Activated T-cell treated with anti-CD3 and anti-CD28 coated beads, Interleukin-2, amount 50 U/mL, for 24 hours (primary cell): ENCODE data around the gene TARDBP.
A peak's percentile ranks its signal among the peaks of the same experiment; 100 is the strongest.
"Not testable (repeated sequence)": the region's sequence is repeated elsewhere in the genome, so short reads cannot be mapped to it uniquely, and the experiment has no call there.

Experiments used
- DNase-seq: peaks from one replicate; pipeline ENCODE4 v3.0.0-alpha.2; 2020
- H3K27ac Mint-ChIP-seq: 2 replicates; pipeline ENCODE4 v1.8.0; 2020; ENCODE audit warnings: mild to moderate bottlenecking, mixed read lengths
- H3K27me3 Mint-ChIP-seq: 2 replicates; pipeline ENCODE4 v1.8.0; 2020; ENCODE audit warnings: mixed read lengths
- H3K36me3 Mint-ChIP-seq: 2 replicates; pipeline ENCODE4 v1.8.0; 2020; ENCODE audit warnings: low read depth, mixed read lengths
- H3K4me1 Mint-ChIP-seq: 2 replicates; pipeline ENCODE4 v1.8.0; 2020; ENCODE audit warnings: low read depth, mixed read lengths
- H3K4me3 Mint-ChIP-seq: 2 replicates; pipeline ENCODE4 v1.8.0; 2020; ENCODE audit warnings: mild to moderate bottlenecking, moderate library complexity, mixed read lengths
- H3K9me3 Mint-ChIP-seq: 2 replicates; pipeline ENCODE4 v1.8.0; 2020; ENCODE audit warnings: mixed read lengths

Gene TARDBP

DNA sequence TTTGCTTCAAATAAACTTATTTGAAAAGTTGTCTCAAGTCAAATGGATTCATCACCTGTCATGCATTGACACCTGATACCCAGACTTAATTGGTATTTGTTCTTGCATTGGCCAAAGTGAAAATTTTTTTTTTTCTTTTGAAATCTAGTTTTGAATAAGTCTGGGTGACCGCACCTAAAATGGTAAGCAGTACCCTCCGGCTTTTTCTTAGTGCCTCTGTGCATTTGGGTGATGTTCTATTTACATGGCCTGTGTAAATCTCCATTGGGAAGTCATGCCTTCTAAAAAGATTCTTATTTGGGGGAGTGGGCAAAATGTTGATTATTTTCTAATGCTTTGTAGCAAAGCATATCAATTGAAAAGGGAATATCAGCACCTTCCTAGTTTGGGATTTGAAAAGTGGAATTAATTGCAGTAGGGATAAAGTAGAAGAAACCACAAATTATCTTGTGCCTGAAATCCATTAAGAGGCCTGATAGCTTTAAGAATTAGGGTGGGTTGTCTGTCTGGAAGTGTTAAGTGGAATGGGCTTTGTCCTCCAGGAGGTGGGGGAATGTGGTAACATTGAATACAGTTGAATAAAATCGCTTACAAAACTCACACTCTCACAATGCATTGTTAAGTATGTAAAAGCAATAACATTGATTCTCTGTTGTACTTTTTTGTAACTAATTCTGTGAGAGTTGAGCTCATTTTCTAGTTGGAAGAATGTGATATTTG is 11.9 kb downstream of the TARDBP start:
- no peaks in the 10 kb centered on the region for H3K9me3 Mint-ChIP-seq
- no peak for DNase-seq
- peaks cover 40% of the 10 kb centered on the region for H3K4me1 Mint-ChIP-seq
- H3K27me3 Mint-ChIP-seq = no peaks in the 10 kb centered on the region
- H3K36me3 Mint-ChIP-seq = peaks cover 93% of the 10 kb centered on the region
- no peak overlapping the region for H3K4me3 Mint-ChIP-seq
- peak overlapping the region; percentile 72 for H3K27ac Mint-ChIP-seq

DNA sequence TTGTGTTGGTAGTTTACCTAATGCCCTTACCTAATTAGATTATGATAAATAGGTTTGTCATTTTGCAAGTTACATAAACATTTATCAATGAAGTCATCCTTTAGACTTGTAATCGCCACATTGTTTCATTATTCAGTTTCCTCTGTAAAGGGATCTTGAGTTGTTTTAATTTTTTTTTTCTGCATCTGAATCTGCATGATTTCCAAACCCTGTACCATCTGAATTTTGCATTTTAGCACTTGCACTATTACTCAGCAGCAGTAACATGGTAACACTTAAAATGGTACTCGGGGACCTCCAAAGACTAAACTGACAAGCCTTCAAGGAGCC is 12.4 kb downstream of the TARDBP start:
- peaks cover 40% of the 10 kb centered on the region for H3K4me1 Mint-ChIP-seq
- peaks cover 92% of the 10 kb centered on the region for H3K36me3 Mint-ChIP-seq

DNA sequence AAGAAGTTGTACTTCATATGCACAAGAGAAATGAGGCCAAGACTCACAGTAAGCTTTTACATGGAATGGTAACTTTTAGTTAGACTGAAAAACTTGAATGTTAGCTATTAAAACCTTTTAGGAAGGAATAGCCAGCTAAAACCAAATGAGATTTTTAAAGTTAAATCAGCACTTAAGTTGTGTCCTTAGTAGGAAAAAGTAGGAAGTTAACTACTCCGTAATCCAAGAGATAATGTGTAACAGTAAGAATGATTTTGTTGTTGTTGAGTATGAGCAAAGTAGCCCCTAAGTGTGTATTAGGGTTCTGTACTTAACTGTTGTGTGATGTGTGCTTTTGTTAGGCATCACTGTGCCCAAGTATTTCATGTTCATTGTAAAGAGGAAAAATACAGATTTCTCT is 13.2 kb downstream of the TARDBP start:
- H3K4me3 Mint-ChIP-seq = no peak overlapping the region
- no peak for DNase-seq
- H3K4me1 Mint-ChIP-seq = peaks cover 37% of the 10 kb centered on the region
- H3K27ac Mint-ChIP-seq = peak overlapping the region; percentile 62
- no peaks in the 10 kb centered on the region for H3K9me3 Mint-ChIP-seq
- no peaks in the 10 kb centered on the region for H3K27me3 Mint-ChIP-seq
- peaks cover 92% of the 10 kb centered on the region for H3K36me3 Mint-ChIP-seq

More for the DNA sequence above, 12.4 kb downstream of the TARDBP start:
- H3K27ac Mint-ChIP-seq = peak overlapping the region; percentile 72
- no peak for DNase-seq
- H3K9me3 Mint-ChIP-seq = no peaks in the 10 kb centered on the region
- H3K27me3 Mint-ChIP-seq = no peaks in the 10 kb centered on the region
- no peak overlapping the region for H3K4me3 Mint-ChIP-seq

GRCh38 chr1:11026052-11026451 is 13.6 kb downstream of the TARDBP start:
- DNase-seq = no peak
- peak overlapping the region; percentile 62 for H3K27ac Mint-ChIP-seq
- H3K9me3 Mint-ChIP-seq = no peaks in the 10 kb centered on the region
- peaks cover 37% of the 10 kb centered on the region for H3K4me1 Mint-ChIP-seq
- H3K4me3 Mint-ChIP-seq = no peak overlapping the region
- no peaks in the 10 kb centered on the region for H3K27me3 Mint-ChIP-seq
- peaks cover 88% of the 10 kb centered on the region for H3K36me3 Mint-ChIP-seq

DNA sequence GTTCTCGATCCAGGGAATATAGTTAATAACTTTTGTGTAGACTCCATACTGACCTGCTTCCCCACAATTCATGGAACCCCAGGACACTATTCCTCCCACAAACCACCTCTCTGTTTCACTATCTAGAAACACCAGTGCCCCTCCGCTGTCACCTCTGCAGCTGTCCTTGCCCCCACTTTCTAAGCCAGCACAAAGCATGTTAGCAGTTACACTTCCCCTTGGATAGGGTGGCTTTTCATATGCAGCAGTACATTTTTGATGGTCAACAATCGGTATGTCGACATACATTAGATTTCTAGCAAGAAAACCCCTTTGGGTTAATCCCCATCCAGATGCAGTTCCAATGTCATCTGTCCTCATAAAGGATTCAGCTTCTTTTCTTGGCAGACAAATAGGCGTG is 14.4 kb downstream of the TARDBP start:
- Mint-ChIP-seq H3K36me3 (peaks cover 80% of the 10 kb centered on the region), H3K4me1 (peaks cover 36% of the 10 kb centered on the region), H3K9me3 (no peaks in the 10 kb centered on the region), H3K27me3 (no peaks in the 10 kb centered on the region), H3K27ac (peak overlapping the region; percentile 62), H3K4me3 (no peak overlapping the region)
- DNase-seq = no peak

DNA sequence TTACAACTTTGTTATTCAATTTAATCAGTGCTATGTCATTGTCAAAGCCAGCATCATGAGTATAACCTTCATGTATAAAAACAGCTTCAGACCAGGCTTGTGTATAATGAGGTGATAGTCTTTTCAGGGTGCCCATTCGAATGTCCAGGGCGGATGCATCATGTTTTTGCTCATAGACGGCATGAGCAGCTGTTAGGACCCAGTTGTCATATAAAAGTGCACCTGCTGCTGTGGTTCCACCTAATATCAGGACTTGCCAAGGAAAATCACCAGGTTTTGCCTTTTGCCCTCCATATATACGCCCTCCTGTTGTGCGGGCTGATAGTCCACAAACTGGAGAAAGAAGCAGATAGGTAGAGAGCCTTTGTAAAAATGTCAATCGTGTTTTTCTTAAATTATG is 14.9 kb downstream of the TARDBP start:
- Mint-ChIP-seq H3K4me1 (peaks cover 32% of the 10 kb centered on the region), H3K27ac (no peak overlapping the region), H3K27me3 (no peaks in the 10 kb centered on the region), H3K4me3 (no peak overlapping the region), H3K9me3 (no peaks in the 10 kb centered on the region), H3K36me3 (peaks cover 76% of the 10 kb centered on the region)
- no peak for DNase-seq

DNA sequence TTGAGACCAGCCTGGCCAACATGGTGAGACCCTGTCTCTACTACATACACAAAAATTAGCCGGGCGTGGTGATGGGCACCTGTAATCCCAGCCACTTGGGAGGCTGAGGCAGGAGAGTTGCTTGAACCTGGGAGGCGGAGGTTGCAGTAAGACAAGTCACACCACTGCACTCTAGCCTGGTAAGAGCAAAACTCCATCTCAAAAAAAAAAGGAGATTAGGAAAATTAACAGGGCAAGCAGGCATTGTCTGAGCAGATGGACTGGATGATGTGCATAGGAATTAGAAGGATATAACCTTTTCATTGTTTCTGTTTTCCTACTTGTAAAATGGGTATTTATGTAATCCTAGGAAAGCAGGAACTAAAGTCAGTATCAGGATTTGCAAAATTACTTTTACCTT is 15.6 kb downstream of the TARDBP start:
- Mint-ChIP-seq H3K36me3 (peaks cover 69% of the 10 kb centered on the region), H3K4me1 (peaks cover 30% of the 10 kb centered on the region), H3K27ac (no peak overlapping the region), H3K27me3 (no peaks in the 10 kb centered on the region), H3K9me3 (no peaks in the 10 kb centered on the region), H3K4me3 (no peak overlapping the region)
- DNase-seq = no peak

DNA sequence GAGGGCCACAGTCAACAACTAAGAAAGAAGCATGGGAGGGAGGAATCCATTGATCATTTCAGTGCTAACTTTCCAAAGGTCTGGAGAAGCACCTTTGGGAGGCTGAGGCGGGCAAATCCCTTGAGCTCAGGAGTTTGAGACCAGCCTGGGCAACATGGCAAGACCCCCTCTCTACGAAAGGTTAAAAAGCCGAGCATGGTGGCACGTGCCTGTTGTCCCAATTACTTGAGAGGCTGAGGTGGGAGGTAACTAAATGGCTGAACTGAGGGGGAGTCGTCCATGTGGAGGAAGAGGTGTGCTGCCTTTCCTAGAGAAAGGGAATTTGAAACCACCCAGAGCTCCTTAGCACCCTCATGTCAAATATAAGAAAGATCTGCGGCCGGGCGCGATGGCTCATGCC is 18.4 kb downstream of the TARDBP start:
- peaks cover 40% of the 10 kb centered on the region for H3K36me3 Mint-ChIP-seq
- no peaks in the 10 kb centered on the region for H3K27me3 Mint-ChIP-seq
- no peak overlapping the region for H3K27ac Mint-ChIP-seq
- no peak overlapping the region for H3K4me3 Mint-ChIP-seq
- DNase-seq = no peak
- no peaks in the 10 kb centered on the region for H3K9me3 Mint-ChIP-seq
- peaks cover 5% of the 10 kb centered on the region for H3K4me1 Mint-ChIP-seq

DNA sequence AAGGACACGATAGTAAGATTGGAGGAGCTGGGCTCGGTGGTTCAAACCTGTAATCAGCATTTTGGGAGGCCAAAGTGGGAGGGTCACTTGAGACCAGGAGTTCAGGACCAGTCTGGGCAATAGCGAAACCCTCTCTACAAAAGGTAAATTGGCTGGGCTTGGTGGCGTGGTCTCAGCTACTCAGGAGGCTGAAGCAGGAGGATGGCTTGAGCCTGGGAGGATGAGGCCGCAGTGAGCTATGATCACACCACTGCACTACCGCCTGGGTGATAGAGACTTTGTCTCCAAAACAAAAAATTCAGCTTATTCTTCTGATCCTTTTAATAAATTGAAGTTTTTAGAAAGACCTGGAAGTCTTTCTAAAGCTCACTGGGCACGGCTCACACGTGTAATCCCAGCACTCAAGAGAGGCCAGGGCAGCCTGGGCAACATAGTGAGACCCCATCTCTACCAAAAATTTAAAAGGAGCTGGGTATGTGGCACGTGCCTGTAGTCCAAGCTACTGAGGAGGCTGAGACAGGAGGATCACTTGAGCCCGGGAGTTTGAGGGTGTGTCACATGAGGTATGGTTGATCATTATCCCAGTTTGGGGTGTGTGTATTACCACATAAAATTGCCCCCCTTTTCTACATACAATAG is 19.3 kb downstream of the TARDBP start:
- Mint-ChIP-seq H3K27me3 (no peaks in the 10 kb centered on the region), H3K4me1 (peaks cover 2% of the 10 kb centered on the region), H3K9me3 (no peaks in the 10 kb centered on the region), H3K4me3 (no peak overlapping the region), H3K27ac (peak overlapping the region; percentile 40), H3K36me3 (peaks cover 31% of the 10 kb centered on the region)
- DNase-seq = no peak

- H3K4me1 Mint-ChIP-seq, H3K27ac Mint-ChIP-seq, H3K4me3 Mint-ChIP-seq, H3K36me3 Mint-ChIP-seq, H3K27me3 Mint-ChIP-seq, DNase-seq, H3K9me3 Mint-ChIP-seq: not testable (repeated sequence)
Observed at GRCh38 chr1:11037019-11037739, 24.7 kb downstream of the TARDBP start.

DNA sequence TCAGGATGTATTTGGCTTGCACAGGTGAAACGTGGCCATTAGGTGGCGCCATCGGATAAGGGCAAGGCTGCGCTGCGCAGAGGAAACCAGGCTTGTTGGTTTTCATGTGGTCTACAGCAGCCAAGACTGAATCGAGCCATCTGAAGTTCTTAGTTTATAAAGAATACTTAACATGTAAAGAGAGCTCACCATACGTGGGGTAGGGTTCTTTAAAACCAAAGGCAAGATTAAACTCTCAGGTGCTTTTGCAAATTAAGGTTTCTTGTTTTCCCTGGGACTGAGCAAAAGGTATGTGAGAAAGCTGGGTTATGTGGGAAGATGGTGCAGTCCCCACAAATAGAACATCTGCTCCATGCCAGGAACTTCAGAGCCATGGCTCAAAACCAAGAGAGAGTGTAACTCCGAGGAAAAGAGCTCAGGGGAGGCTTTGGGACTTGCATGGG is 25.3 kb downstream of the TARDBP start:
- Mint-ChIP-seq H3K27ac (no peak overlapping the region), H3K4me3 (no peak overlapping the region), H3K36me3 (no peaks in the 10 kb centered on the region), H3K4me1 (peaks cover 7% of the 10 kb centered on the region), H3K9me3 (no peaks in the 10 kb centered on the region), H3K27me3 (no peaks in the 10 kb centered on the region)
- DNase-seq = peak; percentile 91

GRCh38 chr1:11039351-11040104 is 27.1 kb downstream of the TARDBP start:
- H3K9me3 Mint-ChIP-seq = no peaks in the 10 kb centered on the region
- H3K4me1 Mint-ChIP-seq = peaks cover 7% of the 10 kb centered on the region
- DNase-seq = no peak
- H3K27ac Mint-ChIP-seq = no peak overlapping the region
- no peak overlapping the region for H3K4me3 Mint-ChIP-seq
- H3K27me3 Mint-ChIP-seq = no peaks in the 10 kb centered on the region
- H3K36me3 Mint-ChIP-seq = no peaks in the 10 kb centered on the region

DNA sequence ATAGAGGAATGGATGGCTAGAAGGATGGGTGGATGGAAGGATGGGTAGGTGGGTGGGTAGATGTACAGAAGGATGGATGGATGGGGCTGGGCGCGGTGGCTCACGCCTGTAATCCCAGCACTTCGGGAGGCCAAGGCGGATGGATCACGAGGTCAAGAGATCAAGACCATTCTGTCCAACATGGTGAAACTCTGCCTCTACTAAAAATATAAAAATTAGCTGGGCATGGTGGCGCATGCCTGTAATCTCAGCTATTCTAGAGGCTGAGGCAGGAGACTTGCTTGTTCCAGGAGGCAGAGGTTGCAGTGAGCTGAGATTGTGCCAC is 27.6 kb downstream of the TARDBP start:
- H3K27ac Mint-ChIP-seq = not testable (repeated sequence)

GRCh38 chr1:11041048-11041447 is 28.6 kb downstream of the TARDBP start:
- Mint-ChIP-seq H3K4me3 (no peak overlapping the region), H3K36me3 (no peaks in the 10 kb centered on the region), H3K9me3 (no peaks in the 10 kb centered on the region), H3K27me3 (no peaks in the 10 kb centered on the region), H3K4me1 (peaks cover 7% of the 10 kb centered on the region), H3K27ac (no peak overlapping the region)
- no peak for DNase-seq

More for the DNA sequence above, 27.6 kb downstream of the TARDBP start:
- DNase-seq, H3K4me1 Mint-ChIP-seq, H3K36me3 Mint-ChIP-seq, H3K27me3 Mint-ChIP-seq, H3K9me3 Mint-ChIP-seq, H3K4me3 Mint-ChIP-seq: not testable (repeated sequence)
